Testis (tissue), 3 donors: ENCODE data around the gene CALB2. TPM values are rescaled to one million over a fixed set of nuclear protein-coding genes. Genes with fewer than 3 reads are reported as not detected.

Source experiments
- DNase-seq: peaks from one replicate; pipeline ENCODE4 v3.0.0-alpha.2; 2019
- H3K27ac ChIP-seq, 2 donors: fragments of 200-600 bp; sonication (generic); one replicate each; pipeline ENCODE4 v1.5.1; 2019
- H3K27me3 ChIP-seq: fragments of 200-600 bp; sonication (generic); one replicate; pipeline ENCODE4 v1.5.1; 2019
- H3K36me3 ChIP-seq: fragments of 200-600 bp; sonication (generic); one replicate; pipeline ENCODE4 v1.5.1; 2017; ENCODE audit warnings: low read depth; ENCODE audit errors: missing control alignments
- H3K4me1 ChIP-seq: fragments of 200-600 bp; sonication (generic); one replicate; pipeline ENCODE4 v1.5.1; 2019
- H3K4me3 ChIP-seq, 2 donors: fragments of 200-600 bp; sonication (generic); one replicate each; pipeline ENCODE4 v1.5.1; 2017 to 2019
- H3K9me3 ChIP-seq: fragments of 200-600 bp; sonication (generic); one replicate; pipeline ENCODE4 v1.5.1; 2017
- POLR2A ChIP-seq: fragments of 450-650 bp; IDR thresholded peaks from one replicate; pipeline ENCODE4 v1.6.1; 2017; ENCODE audit warnings: antibody characterized with exemption, mild to moderate bottlenecking, moderate library complexity
- WGBS, 2 donors: methylation state at CpG; one replicate each; pipeline ENCODE4 v1.1.5; 2018; 5-methylcytosine and 5-hydroxymethylcytosine counted together
- intact Hi-C: fragments of 100-400 bp; cut with DNase I; formaldehyde crosslinking; loops from one replicate; pipeline ENCODE4 v1.15.1; 2023; ENCODE audit warnings: low total_unique reads
- polyA plus RNA-seq: library from polyadenylated mRNA; stranded (reverse); fragments of 350-450 nt; fragmentation: Illumina TruSeq; extraction: RNeasy Lipid Tissue Mini Kit (QIAGEN cat#74804); gene quantifications from one replicate; pipeline ENCODE4 v1.2.3, GENCODE V29; 2014; ENCODE audit warnings: low read depth, low replicate concordance; ENCODE audit not compliant: insufficient read depth
- total RNA-seq, 2 donors: library from RNA; depleted of rRNA; stranded (reverse); fragments of >200 nt; gene quantifications; one replicate each; pipeline ENCODE4 v1.2.3, GENCODE V29; 2016
- TF ChIP-seq, protein P1 (sequence below), 3 experiments: fragments of 450-650 bp in 2 of 3; fragments of 200-600 bp in 1 of 3; sonication (generic) in 1 of 3; IDR thresholded peaks; one replicate each; pipeline ENCODE4 v1.5.1; 2016 to 2019; ENCODE audit warnings: antibody characterized with exemption in 3 of 3, mild to moderate bottlenecking in 2 of 3, moderate library complexity in 1 of 3

The CALB2 gene
- total and polyA plus RNA-seq, 3 donors from 2014 or later = 3.6 to 53.2 (median 5.1) TPM

DNA sequence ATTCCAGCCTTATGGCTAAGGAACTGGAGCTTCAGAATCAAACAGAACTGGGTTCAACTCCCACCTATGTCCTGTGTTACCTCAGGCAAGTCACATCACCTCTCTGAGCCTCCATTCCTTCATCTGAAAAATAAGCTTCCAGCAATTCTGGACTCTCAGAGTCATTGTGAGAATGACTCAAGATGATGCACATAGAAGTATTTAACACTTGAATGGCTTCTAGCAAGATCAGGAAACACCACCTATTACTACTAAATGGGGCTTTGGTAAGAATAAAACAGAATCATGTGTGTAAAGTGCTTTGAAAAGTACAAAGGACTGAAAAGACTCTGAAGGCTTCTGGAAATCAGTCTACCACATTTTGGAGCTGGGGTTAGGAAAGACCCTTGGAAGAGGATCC lies 30.8 kb upstream of the CALB2 start:
- H3K27ac ChIP-seq = no peak overlapping the region
- H3K4me3 ChIP-seq = no peak overlapping the region
- TF ChIP-seq POLR2A = no peak
- TF ChIP-seq, protein P1, sequence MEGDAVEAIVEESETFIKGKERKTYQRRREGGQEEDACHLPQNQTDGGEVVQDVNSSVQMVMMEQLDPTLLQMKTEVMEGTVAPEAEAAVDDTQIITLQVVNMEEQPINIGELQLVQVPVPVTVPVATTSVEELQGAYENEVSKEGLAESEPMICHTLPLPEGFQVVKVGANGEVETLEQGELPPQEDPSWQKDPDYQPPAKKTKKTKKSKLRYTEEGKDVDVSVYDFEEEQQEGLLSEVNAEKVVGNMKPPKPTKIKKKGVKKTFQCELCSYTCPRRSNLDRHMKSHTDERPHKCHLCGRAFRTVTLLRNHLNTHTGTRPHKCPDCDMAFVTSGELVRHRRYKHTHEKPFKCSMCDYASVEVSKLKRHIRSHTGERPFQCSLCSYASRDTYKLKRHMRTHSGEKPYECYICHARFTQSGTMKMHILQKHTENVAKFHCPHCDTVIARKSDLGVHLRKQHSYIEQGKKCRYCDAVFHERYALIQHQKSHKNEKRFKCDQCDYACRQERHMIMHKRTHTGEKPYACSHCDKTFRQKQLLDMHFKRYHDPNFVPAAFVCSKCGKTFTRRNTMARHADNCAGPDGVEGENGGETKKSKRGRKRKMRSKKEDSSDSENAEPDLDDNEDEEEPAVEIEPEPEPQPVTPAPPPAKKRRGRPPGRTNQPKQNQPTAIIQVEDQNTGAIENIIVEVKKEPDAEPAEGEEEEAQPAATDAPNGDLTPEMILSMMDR (IDR thresholded peaks at IDR 0.05) = no peak
- H3K4me1 ChIP-seq = no peaks in the 10 kb centered on the region
- H3K9me3 ChIP-seq = no peaks in the 10 kb centered on the region
- intact Hi-C loops = no loop called here
- no peaks in the 10 kb centered on the region for H3K27me3 ChIP-seq
- no peaks in the 10 kb centered on the region for H3K36me3 ChIP-seq
- no peak for DNase-seq

DNA sequence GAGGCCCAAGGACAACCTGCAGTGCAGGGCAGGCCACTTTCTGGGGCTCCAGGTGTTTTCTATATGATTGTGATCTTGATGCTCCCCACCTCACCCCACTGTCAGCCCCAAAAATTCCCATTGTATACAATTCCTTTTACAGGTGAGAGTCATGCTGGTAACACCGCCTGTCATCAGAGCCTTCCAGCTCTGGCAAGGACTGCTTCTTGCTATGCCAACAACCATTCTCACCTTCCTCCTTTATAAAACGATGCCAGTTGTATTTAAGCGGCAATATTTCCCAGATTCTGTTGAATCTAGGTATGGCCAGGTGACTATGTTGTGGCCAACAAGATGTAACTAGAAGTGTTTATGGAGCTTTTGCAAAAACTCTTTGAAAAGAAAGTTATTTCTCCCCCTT lies 30.4 kb upstream of the CALB2 start:
- Histone ChIP-seq H3K4me1 (no peaks in the 10 kb centered on the region), H3K36me3 (no peaks in the 10 kb centered on the region), H3K9me3 (no peaks in the 10 kb centered on the region), H3K4me3 (no peak overlapping the region), H3K27ac (no peak overlapping the region), H3K27me3 (no peaks in the 10 kb centered on the region)
- 78 to 88% methylated on average over 3 of the region's 3 CpGs for WGBS, 2 donors
- no peak for DNase-seq
- TF ChIP-seq POLR2A = no peak
- TF ChIP-seq, protein P1 (IDR thresholded peaks at IDR 0.05) = no peak
- intact Hi-C loops = no loop called here

DNA sequence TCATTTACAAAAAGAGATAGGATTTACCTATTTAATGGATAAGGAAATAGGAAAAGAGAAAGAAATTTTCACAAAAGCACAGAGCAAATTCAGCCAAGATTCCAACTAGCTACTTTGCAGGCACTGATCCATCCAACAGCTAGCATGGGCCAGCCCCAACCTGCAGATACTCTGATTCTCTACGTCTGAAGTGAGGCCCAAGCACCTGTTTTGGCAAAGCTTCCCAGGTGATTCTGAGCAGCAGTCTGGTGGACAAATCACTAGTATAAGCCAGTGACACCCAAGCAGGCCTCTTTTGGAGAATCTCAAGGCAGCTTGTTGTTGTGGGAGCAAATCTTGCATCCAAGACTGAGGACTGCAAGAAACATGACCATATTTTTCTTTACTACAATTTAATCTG lies 20.9 kb upstream of the CALB2 start:
- Histone ChIP-seq H3K9me3 (no peaks in the 10 kb centered on the region), H3K4me1 (no peaks in the 10 kb centered on the region), H3K27me3 (no peaks in the 10 kb centered on the region), H3K27ac (no peak overlapping the region), H3K4me3 (no peak overlapping the region), H3K36me3 (no peaks in the 10 kb centered on the region)
- intact Hi-C loops = no loop called here
- WGBS, 2 donors = 44 to 77% methylated on average over 1 of the region's 1 CpG
- no peak for DNase-seq
- no peak for TF ChIP-seq POLR2A
- TF ChIP-seq, protein P1 (IDR thresholded peaks at IDR 0.05) = no peak

DNA sequence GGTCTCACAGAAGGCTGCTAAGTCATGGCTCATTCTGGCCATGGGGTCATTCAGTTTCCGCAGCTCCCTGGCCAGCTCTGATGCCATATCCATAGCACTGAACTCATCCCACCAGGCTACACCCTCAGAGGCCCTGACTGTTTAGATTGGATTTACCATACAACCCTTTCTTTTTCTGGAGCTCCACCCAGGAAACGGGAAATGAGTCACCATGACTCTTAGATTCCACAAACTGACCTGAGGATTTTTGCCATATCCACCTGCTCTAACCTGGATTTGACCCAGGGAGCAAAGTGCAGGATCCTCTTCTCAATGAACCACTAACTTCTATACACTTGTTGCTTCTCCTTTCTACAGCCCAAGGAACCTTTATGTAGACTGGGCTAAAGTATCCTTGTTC lies 20.3 kb upstream of the CALB2 start:
- Histone ChIP-seq H3K9me3 (no peaks in the 10 kb centered on the region), H3K4me3 (no peak overlapping the region), H3K27me3 (no peaks in the 10 kb centered on the region), H3K4me1 (no peaks in the 10 kb centered on the region), H3K36me3 (no peaks in the 10 kb centered on the region), H3K27ac (no peak overlapping the region)
- DNase-seq = no peak
- intact Hi-C loops = no loop called here
- 83 to 91% methylated on average over 2 of the region's 2 CpGs for WGBS, 2 donors
- TF ChIP-seq POLR2A = no peak
- TF ChIP-seq, protein P1 (IDR thresholded peaks at IDR 0.05) = no peak

DNA sequence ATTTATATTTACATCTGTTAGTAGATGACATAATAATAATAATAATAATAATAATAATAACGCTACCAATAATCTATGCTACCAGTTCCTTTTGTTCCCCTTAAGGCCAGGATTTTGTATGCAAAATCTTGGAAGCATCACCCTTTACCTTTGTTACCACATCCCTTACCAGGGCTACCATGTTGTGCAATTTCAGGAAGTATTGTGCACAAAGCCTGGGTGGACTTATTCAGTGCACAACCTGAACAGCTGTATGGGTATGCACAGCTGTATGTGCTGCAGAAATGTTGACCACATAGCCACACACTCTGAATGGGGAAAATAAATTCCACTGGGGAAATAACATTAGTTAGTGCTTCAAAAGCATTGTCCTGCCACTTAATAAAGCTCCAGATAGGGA lies 19.9 kb upstream of the CALB2 start:
- no peaks in the 10 kb centered on the region for H3K4me1 ChIP-seq
- H3K9me3 ChIP-seq = no peaks in the 10 kb centered on the region
- WGBS, 2 donors = 92 to 100% methylated on average over 1 of the region's 1 CpG
- TF ChIP-seq, protein P1 (IDR thresholded peaks at IDR 0.05) = no peak
- TF ChIP-seq POLR2A = no peak
- H3K4me3 ChIP-seq = no peak overlapping the region
- intact Hi-C loops = no loop called here
- no peak for DNase-seq
- H3K27me3 ChIP-seq = no peaks in the 10 kb centered on the region
- no peaks in the 10 kb centered on the region for H3K36me3 ChIP-seq
- H3K27ac ChIP-seq = no peak overlapping the region
